Muscle of back (tissue), 11 donors: ENCODE data around the gene LRRC63. TPM values are rescaled to one million over a fixed set of nuclear protein-coding genes. Genes with fewer than 3 reads are reported as not detected.
"Not testable (repeated sequence)": the region's sequence is repeated elsewhere in the genome, so short reads cannot be mapped to it uniquely, and the experiment has no call there.

Source experiments
- DNase-seq, 3 donors: peaks; one replicate each; pipeline versions ENCODE4 v3.0.0 to v3.0.0-alpha.2; 2013
- polyA plus RNA-seq, 10 donors: library from polyadenylated mRNA; unstranded; fragments of 120-200 nt; gene quantifications; one replicate each; pipeline ENCODE4 v1.2.1, GENCODE V29; 2013; ENCODE audit not compliant: insufficient read length in 10 of 10

LRRC63 gene
- polyA plus RNA-seq, 10 donors = 0.11 to 0.25 (median 0.14) TPM; not detected in 5

- no peak for DNase-seq
Observed at GRCh38 chr13:46235286-46235685, 23.6 kb downstream of the LRRC63 start.

- DNase-seq = no peak
Observed at GRCh38 chr13:46265292-46265691, 53.6 kb downstream of the LRRC63 start.

GRCh38 chr13:46267166-46267565, 55.4 kb downstream of the LRRC63 start:
- DNase-seq = no peak

GRCh38 chr13:46270416-46270815, 58.7 kb downstream of the LRRC63 start:
- no peak for DNase-seq

- DNase-seq = no peak
Observed at GRCh38 chr13:46274094-46274698, 62.5 kb downstream of the LRRC63 start.

- DNase-seq = no peak
Observed at GRCh38 chr13:46278474-46278873, 66.7 kb downstream of the LRRC63 start.

- DNase-seq = no peak
Observed at GRCh38 chr13:46281779-46282178, 70.1 kb downstream of the LRRC63 start.

GRCh38 chr13:46283912-46284824, 72.4 kb downstream of the LRRC63 start:
- not testable (repeated sequence) for DNase-seq

- no peak for DNase-seq
Observed at GRCh38 chr13:46286972-46287371, 75.2 kb downstream of the LRRC63 start.

GRCh38 chr13:46288570-46289259, 77.0 kb downstream of the LRRC63 start:
- peak; percentile 16 to 41 (median 17) for DNase-seq

GRCh38 chr13:46289260-46289955, 77.7 kb downstream of the LRRC63 start:
- no peak for DNase-seq

- no peak for DNase-seq
Observed at GRCh38 chr13:46290434-46290833, 78.7 kb downstream of the LRRC63 start.

GRCh38 chr13:46293436-46293835, 81.7 kb downstream of the LRRC63 start:
- DNase-seq = no peak

- peak; percentile 12 to 52 (median 19) for DNase-seq
Observed at GRCh38 chr13:46295491-46296114, 83.9 kb downstream of the LRRC63 start.

GRCh38 chr13:46296115-46296822, 84.5 kb downstream of the LRRC63 start:
- DNase-seq = peak in 2 of 3 donors; percentile 15 to 90

GRCh38 chr13:46296921-46297320, 85.2 kb downstream of the LRRC63 start:
- DNase-seq = peak in 1 of 3 donors; percentile 92

GRCh38 chr13:46297361-46297811, 85.7 kb downstream of the LRRC63 start:
- peak in 1 of 3 donors; percentile 6 for DNase-seq

GRCh38 chr13:46303742-46304385, 92.1 kb downstream of the LRRC63 start:
- no peak for DNase-seq

GRCh38 chr13:46304546-46304945, 92.8 kb downstream of the LRRC63 start:
- no peak for DNase-seq

GRCh38 chr13:46307554-46307953, 95.8 kb downstream of the LRRC63 start:
- DNase-seq = no peak
